ENCODE measurements around the gene LRRC49. TPM values are rescaled to one million over a fixed set of nuclear protein-coding genes. Genes with fewer than 3 reads are reported as not detected.
"Not testable (repeated sequence)": the region's sequence is repeated elsewhere in the genome, so short reads cannot be mapped to it uniquely, and the experiment has no call there.

The LRRC49 gene
- total RNA-seq, 1 donor from 2014 or later = 79.8 TPM

GRCh38 chr15:70962084-70962483 is 69.5 kb downstream of the LRRC49 start:
- intact Hi-C loops (cut with micrococcal nuclease) = no loop called here
- DNase-seq (no peak), ATAC-seq (no peak)

GRCh38 chr15:70963199-70963598 is 70.6 kb downstream of the LRRC49 start:
- intact Hi-C loops (cut with micrococcal nuclease) = no loop called here
- no peak for ATAC-seq

GRCh38 chr15:70964058-70964457 is 71.4 kb downstream of the LRRC49 start:
- no peak for ATAC-seq
- no peak for DNase-seq
- intact Hi-C loops (cut with micrococcal nuclease) = no loop called here

More at GRCh38 chr15:70963199-70963598, 70.6 kb downstream of the LRRC49 start:
- DNase-seq = no peak

GRCh38 chr15:70964686-70965085 is 72.1 kb downstream of the LRRC49 start:
- ATAC-seq (no peak), DNase-seq (no peak)
- intact Hi-C loops (cut with micrococcal nuclease) = no loop called here

DNA sequence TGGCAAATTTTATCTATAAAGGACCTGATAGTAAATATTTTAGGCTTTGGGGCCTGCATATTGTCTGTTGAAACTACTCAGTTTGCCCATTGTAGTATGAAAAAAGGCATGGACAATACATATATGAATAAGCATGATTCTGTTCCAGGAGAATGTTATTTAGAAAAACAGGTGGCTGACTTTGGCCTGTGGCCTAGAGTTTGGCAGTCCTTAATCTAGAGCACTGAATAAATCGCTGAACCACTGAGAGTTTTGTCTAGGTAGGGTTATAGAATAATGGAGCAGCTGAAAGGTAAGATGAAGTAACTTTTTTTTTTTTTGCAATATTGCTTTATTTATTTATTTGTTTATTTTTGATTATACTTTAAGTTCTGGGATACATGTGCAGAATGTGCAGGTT is 75.0 kb downstream of the LRRC49 start:
- ATAC-seq (no peak), DNase-seq (no peak)
- intact Hi-C loops (cut with micrococcal nuclease) = no loop called here

DNA sequence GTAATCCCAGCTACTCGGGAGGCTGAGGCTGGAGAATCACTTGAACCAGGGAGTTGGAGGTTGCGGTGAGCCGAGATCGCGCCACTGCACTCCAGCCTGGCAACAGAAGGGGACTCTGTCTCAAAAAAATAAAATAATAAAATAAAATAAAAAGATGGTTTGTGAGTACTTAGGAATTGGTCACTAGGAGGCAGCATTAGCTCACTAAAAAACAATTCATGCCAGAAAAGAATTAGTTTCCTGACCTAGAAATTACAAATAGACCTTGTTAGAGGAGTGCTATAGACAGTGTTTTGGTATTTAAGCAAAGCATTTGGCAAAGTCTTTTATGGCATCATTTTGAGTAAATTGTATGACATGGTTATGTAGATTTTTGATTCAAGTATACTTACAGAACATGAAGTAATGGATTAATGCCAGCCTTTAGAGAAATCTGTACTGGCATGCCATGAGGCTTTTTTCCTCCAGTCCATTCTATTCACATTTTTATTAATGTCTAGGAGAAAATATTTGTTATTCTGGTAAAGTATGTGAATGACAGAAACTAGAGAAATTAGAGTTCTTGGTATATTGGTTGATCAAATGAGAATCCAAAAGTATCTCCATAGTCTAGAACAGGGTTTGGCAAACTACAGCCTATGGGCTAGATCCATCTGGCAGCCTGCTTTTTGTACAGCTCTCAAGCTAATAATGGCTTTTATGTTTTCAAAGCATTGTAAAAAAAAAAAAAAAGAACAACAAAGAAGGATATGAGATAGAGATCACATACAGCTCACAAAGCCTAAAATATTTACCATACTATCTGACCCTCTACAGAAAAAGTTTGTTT is 81.6 kb downstream of the LRRC49 start:
- DNase-seq (no peak), ATAC-seq (no peak)
- intact Hi-C loops (cut with micrococcal nuclease) = no loop called here

- ATAC-seq (no peak), DNase-seq (no peak)
- intact Hi-C loops (cut with micrococcal nuclease) = no loop called here
Measured at GRCh38 chr15:70976851-70977250, 84.2 kb downstream of the LRRC49 start.

GRCh38 chr15:70995383-70995970 is 102.9 kb downstream of the LRRC49 start:
- intact Hi-C loops (cut with micrococcal nuclease) = no loop called here

GRCh38 chr15:70998319-70998718 is 105.7 kb downstream of the LRRC49 start:
- no peak for DNase-seq
- ATAC-seq = no peak
- intact Hi-C loops (cut with micrococcal nuclease) = no loop called here

More at GRCh38 chr15:70995383-70995970, 102.9 kb downstream of the LRRC49 start:
- ATAC-seq (no peak), DNase-seq (no peak)

- intact Hi-C loops (cut with micrococcal nuclease) = no loop called here
- ATAC-seq (no peak), DNase-seq (no peak)
Measured at GRCh38 chr15:71002316-71002715, 109.7 kb downstream of the LRRC49 start.

DNA sequence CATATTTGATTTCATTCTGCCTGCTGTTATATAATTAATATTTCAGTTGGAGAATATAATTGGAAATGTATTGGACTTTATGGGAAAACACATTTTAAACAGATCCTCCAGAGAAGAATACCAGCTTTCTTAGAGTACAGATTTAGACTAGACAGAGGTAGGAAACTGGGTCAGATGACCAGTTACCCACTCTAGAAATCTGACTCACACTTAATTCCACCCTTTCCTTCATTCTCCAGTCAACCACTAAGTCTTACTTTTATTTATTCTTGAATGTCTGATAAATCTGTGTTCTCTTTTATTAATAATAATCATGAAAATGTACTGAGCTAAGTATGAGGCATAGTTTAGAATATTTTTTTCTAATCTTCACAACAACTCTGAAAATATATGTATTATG is 110.7 kb downstream of the LRRC49 start:
- intact Hi-C loops (cut with micrococcal nuclease) = no loop called here
- ATAC-seq (no peak), DNase-seq (no peak)

DNA sequence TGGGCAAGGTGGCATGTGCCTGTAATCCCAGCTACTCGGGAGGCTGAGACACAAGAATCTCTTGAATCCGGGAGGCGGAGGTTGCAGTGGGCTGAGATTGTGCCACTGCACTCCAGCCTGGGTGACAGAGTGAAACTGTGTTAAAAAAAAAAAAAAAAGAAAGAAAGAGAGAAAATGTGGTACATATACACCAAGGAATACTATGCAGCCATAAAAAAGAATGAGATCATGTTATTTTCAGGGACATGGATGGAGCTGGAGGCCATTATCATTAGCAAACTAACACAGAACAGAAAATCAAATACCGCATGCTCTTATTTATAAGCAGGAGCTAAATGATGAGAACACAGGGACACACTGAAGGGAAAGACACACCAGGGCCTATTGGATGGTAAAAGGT is 111.9 kb downstream of the LRRC49 start:
- ATAC-seq; DNase-seq; intact Hi-C loops (cut with micrococcal nuclease): not testable (repeated sequence)

- intact Hi-C loops (cut with micrococcal nuclease) = no loop called here
- no peak for ATAC-seq
- no peak for DNase-seq
Measured at GRCh38 chr15:71005895-71006294, 113.3 kb downstream of the LRRC49 start.

- peak; percentile 67 for ATAC-seq
- intact Hi-C loops (cut with micrococcal nuclease) = no loop called here
- DNase-seq = no peak
Measured at GRCh38 chr15:71008250-71008870, 115.7 kb downstream of the LRRC49 start.

- intact Hi-C loops (cut with micrococcal nuclease) = no loop called here
- no peak for DNase-seq
- ATAC-seq = peak; percentile 73
Measured at GRCh38 chr15:71010472-71010871, 117.8 kb downstream of the LRRC49 start.

DNA sequence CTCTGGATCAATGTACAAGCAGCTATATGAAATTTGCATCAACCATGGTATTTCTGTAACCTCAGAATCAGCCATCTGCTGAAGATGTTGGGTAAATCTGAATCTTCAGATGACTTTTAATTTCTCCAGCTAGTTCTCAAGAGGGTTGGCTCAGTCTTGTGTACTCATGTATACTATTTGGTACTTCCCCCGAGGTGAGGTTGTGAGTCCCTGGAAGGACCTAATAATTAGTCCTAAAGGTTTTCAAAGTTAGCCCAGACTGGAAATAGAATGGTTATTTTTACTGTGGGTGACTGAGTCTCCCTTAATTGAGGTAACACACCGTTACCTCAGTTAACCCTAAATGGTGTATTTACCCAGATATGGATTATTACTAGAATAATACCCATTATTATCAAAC is 118.4 kb downstream of the LRRC49 start:
- peak; percentile 59 for ATAC-seq
- no peak for DNase-seq
- intact Hi-C loops (cut with micrococcal nuclease) = no loop called here

- DNase-seq = no peak
- ATAC-seq = peak; percentile 72
- intact Hi-C loops (cut with micrococcal nuclease) = no loop called here
Measured at GRCh38 chr15:71011503-71012155, 119.0 kb downstream of the LRRC49 start.

- DNase-seq = no peak
- no peak for ATAC-seq
- intact Hi-C loops (cut with micrococcal nuclease) = no loop called here
Measured at GRCh38 chr15:71013446-71013845, 120.8 kb downstream of the LRRC49 start.

GRCh38 chr15:71015342-71015741 is 122.7 kb downstream of the LRRC49 start:
- ATAC-seq (peak; percentile 58), DNase-seq (peak; percentile 27)
- intact Hi-C loops (cut with micrococcal nuclease) = no loop called here

DNA sequence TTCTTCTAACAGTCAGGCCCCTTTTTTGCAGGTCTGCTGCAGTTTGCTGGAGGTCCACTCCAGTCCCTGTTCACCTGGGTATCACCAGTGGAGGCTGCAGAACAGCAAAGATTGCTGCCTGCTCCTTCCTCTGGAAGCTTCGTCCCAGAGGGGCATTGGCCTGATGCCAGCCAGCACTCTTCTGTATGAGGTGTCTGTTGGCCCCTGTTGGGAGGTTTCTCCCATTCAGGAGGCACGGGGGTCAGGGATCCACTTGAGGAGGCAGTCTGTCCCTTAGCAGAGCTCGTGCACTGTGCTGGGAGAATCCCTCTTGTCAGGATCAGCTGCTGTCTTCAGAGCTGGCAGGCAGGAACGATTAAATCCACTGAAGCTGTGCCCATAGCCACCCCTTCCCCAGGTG is 138.6 kb downstream of the LRRC49 start:
- DNase-seq; ATAC-seq; intact Hi-C loops (cut with micrococcal nuclease): not testable (repeated sequence)
